Mesendoderm (in vitro differentiated cells): Measurements from ENCODE around the gene ANGPT4.
A peak's percentile ranks its signal among the peaks of the same experiment; 100 is the strongest.

ENCODE experiments used
- DNase-seq: peaks from one replicate; pipeline ENCODE4 v3.0.0; 2013
- H2AK5ac ChIP-seq: 2 replicates; pipeline ENCODE4 v1.6.1; 2013; ENCODE audit warnings: low read length, inconsistent platforms
- H2BK120ac ChIP-seq: 2 replicates; pipeline ENCODE4 v1.6.1; 2013; ENCODE audit warnings: low read depth, mild to moderate bottlenecking, low read length, moderate library complexity, mixed read lengths
- H2BK15ac ChIP-seq: replicated peaks from 2 replicates; pipeline ENCODE4 v1.6.1; 2013; ENCODE audit warnings: low read depth, mild to moderate bottlenecking, moderate library complexity
- H2BK5ac ChIP-seq: 2 replicates; pipeline ENCODE4 v1.6.1; 2013; ENCODE audit warnings: low read length, inconsistent platforms
- H3K18ac ChIP-seq: 2 replicates; pipeline ENCODE4 v1.6.1; 2013; ENCODE audit warnings: mild to moderate bottlenecking, low read length, mixed read lengths
- H3K23ac ChIP-seq: one replicate; pipeline ENCODE4 v1.6.1; 2013; ENCODE audit warnings: low read length
- H3K27ac ChIP-seq: 2 replicates; pipeline ENCODE4 v1.5.1; 2013; ENCODE audit warnings: low read depth, mild to moderate bottlenecking, inconsistent platforms, low read length, moderate library complexity
- H3K27me3 ChIP-seq: 2 replicates; pipeline ENCODE4 v1.6.1; 2013; ENCODE audit warnings: low read length, control low read depth, mild to moderate bottlenecking, inconsistent platforms; ENCODE audit not compliant: insufficient read depth, poor library complexity
- H3K36me3 ChIP-seq: 2 replicates; pipeline ENCODE4 v1.6.1; 2013; ENCODE audit warnings: low read length, inconsistent platforms; ENCODE audit not compliant: control insufficient read depth, insufficient read depth
- H3K4ac ChIP-seq: one replicate; pipeline ENCODE4 v1.6.1; 2013; ENCODE audit warnings: low read depth, mild to moderate bottlenecking, low read length, moderate library complexity
- H3K4me1 ChIP-seq: 2 replicates; pipeline ENCODE4 v1.6.1; 2013; ENCODE audit warnings: low read depth, low read length, inconsistent platforms; ENCODE audit not compliant: control insufficient read depth
- H3K4me2 ChIP-seq: 2 replicates; pipeline ENCODE4 v1.6.1; 2013; ENCODE audit warnings: low read length
- H3K4me3 ChIP-seq: 2 replicates; pipeline ENCODE4 v1.5.1; 2013; ENCODE audit warnings: mild to moderate bottlenecking, low read length
- H3K56ac ChIP-seq: one replicate; pipeline ENCODE4 v1.6.1; 2013; ENCODE audit warnings: low read length
- H3K79me1 ChIP-seq: 2 replicates; pipeline ENCODE4 v1.6.1; 2013; ENCODE audit warnings: low read length, inconsistent platforms
- H3K79me2 ChIP-seq: 2 replicates; pipeline ENCODE4 v1.6.1; 2013; ENCODE audit warnings: mild to moderate bottlenecking, low read length; ENCODE audit not compliant: control insufficient read depth, insufficient read depth
- H3K9ac ChIP-seq: 2 replicates; pipeline ENCODE4 v1.6.1; 2013; ENCODE audit warnings: low read length, inconsistent platforms
- H4K5ac ChIP-seq: one replicate; pipeline ENCODE4 v1.6.1; 2013; ENCODE audit warnings: low read length
- H4K8ac ChIP-seq: one replicate; pipeline ENCODE4 v1.6.1; 2013; ENCODE audit warnings: low read depth, mild to moderate bottlenecking, control low read depth, low read length, moderate library complexity
- WGBS: extraction: QIAGEN DNeasy Blood & Tissue Kit; methylation state at CpG from one replicate; pipeline ENCODE4 v1.1.7; 2013; ENCODE audit warnings: low lambda C conversion rate, missing lambda C conversion rate; ENCODE audit not compliant: insufficient coverage; ENCODE audit errors: extremely low coverage; 5-methylcytosine and 5-hydroxymethylcytosine counted together

ANGPT4 gene

DNA sequence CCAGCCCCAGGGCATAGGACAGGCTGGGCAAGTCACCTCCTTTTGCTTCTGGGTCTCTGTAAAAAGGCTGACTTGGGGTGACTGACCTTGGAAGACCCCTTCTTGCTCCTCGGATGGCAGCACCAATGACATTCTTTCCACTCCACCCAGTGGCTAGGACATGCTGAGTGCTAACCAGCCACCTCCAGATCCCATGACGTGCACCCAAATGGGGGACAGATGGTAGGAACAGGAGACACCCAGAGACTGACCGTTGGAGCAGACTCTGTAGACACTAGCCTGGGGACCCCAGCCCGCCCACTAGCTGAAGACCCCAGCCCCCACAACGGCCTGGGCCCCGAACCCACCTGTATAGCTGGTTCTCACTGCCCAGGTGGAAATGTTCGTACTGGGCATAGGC lies 38.3 kb downstream of the ANGPT4 start:
- Histone ChIP-seq H3K23ac (no peak overlapping the region), H2AK5ac (no peak overlapping the region), H3K4me3 (no peak overlapping the region), H4K8ac (no peak overlapping the region), H3K4me1 (no peaks in the 10 kb centered on the region), H3K79me2 (no peaks in the 10 kb centered on the region), H2BK5ac (no peak overlapping the region), H3K18ac (no peak overlapping the region), H3K9ac (no peak overlapping the region), H3K27me3 (no peaks in the 10 kb centered on the region), H3K36me3 (no peaks in the 10 kb centered on the region), H2BK120ac (no peak overlapping the region), H3K4ac (no peak overlapping the region), H2BK15ac (no peak overlapping the region), H3K79me1 (no peaks in the 10 kb centered on the region), H3K4me2 (no peak overlapping the region), H3K56ac (no peak overlapping the region), H3K27ac (no peak overlapping the region), H4K5ac (no peak overlapping the region)
- WGBS, result no CpG with 5 or more reads among the region's 7 CpGs
- DNase-seq, result no peak

DNA sequence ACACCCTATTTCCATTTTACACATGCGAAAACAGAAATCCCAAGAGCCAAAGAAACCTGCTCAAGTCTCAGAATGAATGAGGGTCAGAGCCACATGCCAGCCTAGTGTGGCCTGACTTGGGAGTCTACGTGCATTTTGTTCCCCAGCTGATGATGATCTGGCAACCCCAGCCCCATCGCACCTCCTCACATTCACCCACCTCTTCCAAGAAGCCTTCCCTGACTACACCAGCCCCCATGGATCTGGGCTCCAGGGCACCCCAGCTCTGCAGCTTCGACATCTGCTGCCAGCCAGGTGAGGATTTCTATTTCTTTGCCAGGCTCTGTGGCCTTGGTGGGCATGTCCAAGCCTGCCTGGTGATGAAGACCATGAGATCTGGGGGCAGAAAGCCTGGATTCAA lies 41.0 kb downstream of the ANGPT4 start:
- Histone ChIP-seq H3K9ac (no peak overlapping the region), H3K79me2 (no peaks in the 10 kb centered on the region), H3K4me1 (no peaks in the 10 kb centered on the region), H3K4me3 (no peak overlapping the region), H3K56ac (no peak overlapping the region), H3K79me1 (no peaks in the 10 kb centered on the region), H3K18ac (no peak overlapping the region), H2BK15ac (no peak overlapping the region), H3K36me3 (no peaks in the 10 kb centered on the region), H3K27ac (no peak overlapping the region), H3K4me2 (no peak overlapping the region), H2BK120ac (no peak overlapping the region), H2BK5ac (no peak overlapping the region), H3K27me3 (no peaks in the 10 kb centered on the region), H4K5ac (no peak overlapping the region), H3K4ac (no peak overlapping the region), H2AK5ac (no peak overlapping the region), H3K23ac (no peak overlapping the region), H4K8ac (no peak overlapping the region)
- no CpG with 5 or more reads among the region's 4 CpGs for whole genome bisulfite sequencing
- DNase-seq, result no peak

DNA sequence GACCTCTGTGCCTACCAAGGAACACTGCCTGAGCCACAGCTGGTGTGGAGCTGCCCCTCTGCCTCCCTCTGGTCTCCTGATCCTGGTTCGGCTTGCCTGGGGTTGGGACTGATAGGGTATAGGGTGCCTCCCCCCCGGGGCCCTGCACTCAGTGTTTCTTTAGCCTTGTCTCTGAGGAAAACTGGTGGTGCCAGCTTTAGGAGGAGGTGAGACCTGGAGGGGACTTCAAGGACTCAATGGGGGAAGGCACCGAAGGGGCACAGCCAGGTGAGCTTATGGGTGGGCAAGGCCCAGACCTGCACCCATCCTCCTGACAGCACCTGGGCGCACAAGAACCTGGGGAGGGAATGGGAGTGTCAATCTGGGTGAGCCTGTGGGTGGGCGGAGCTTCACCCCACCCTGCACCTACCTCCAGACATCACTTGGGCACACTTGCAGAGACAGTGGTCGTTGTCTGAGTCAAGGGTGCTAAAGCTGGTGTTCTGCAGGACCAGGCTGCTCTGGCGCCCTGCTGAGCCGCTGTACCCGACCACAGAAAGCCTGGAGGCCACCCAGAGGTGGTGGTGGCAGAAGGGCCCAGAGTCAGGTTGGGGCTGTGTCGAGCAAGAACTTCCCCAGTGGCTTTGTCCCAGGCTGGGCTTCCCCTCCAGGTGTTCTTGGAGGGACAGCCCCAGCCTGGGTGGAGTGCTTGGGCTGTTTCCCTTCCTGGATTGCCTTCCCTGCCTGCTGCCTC lies 42.1 kb downstream of the ANGPT4 start:
- Histone ChIP-seq H3K4me3 (no peak overlapping the region), H3K56ac (no peak overlapping the region), H3K27ac (no peak overlapping the region), H3K27me3 (no peaks in the 10 kb centered on the region), H3K23ac (no peak overlapping the region), H3K79me2 (no peaks in the 10 kb centered on the region), H3K4me2 (no peak overlapping the region), H4K5ac (no peak overlapping the region), H3K9ac (no peak overlapping the region), H2BK15ac (no peak overlapping the region), H2BK5ac (no peak overlapping the region), H3K18ac (no peak overlapping the region), H3K4me1 (no peaks in the 10 kb centered on the region), H3K4ac (no peak overlapping the region), H3K36me3 (no peaks in the 10 kb centered on the region), H4K8ac (no peak overlapping the region), H2BK120ac (no peak overlapping the region), H3K79me1 (no peaks in the 10 kb centered on the region), H2AK5ac (no peak overlapping the region)
- no CpG with 5 or more reads among the region's 10 CpGs for WGBS
- no peak for DNase-seq

DNA sequence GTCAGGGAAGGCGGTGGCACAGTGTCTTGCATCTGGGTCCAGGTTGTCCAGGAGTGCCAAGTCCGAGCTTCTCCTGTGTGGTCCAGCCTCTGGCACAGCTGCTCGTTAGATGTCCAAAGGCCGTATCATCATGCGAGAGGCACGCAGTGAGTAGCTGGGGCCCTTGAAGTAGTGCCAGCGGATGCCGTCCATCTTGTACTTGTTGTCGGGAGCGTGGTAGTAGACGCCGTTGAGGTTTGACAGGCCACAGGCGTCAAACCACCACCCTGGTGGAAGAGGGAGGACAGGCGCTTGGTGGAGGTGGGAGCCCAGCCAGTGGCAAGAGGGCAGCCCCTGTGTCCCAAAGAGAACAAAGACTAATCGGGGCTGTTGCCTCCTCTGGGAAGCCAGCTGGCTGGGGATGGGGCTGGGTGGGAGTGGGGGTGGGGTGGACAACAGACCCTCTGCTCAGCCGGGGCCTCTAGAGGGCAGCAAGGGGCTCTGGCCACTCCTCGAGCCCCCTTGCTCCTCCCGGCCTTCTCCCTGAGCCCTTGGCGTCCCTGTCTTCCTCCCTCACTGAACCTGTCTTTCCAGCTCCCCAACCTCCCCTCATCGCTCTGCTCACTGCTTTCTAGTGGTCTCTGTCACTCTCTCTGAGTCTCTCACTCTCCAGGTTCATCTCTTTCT lies 43.1 kb downstream of the ANGPT4 start:
- Histone ChIP-seq H4K5ac (no peak overlapping the region), H4K8ac (no peak overlapping the region), H2AK5ac (no peak overlapping the region), H2BK120ac (no peak overlapping the region), H3K79me2 (no peaks in the 10 kb centered on the region), H3K23ac (no peak overlapping the region), H3K27ac (no peak overlapping the region), H2BK15ac (no peak overlapping the region), H3K4ac (no peak overlapping the region), H3K9ac (no peak overlapping the region), H3K4me2 (no peak overlapping the region), H3K4me3 (no peak overlapping the region), H3K79me1 (no peaks in the 10 kb centered on the region), H3K56ac (no peak overlapping the region), H2BK5ac (no peak overlapping the region), H3K36me3 (no peaks in the 10 kb centered on the region), H3K4me1 (no peaks in the 10 kb centered on the region), H3K18ac (no peak overlapping the region), H3K27me3 (no peaks in the 10 kb centered on the region)
- DNase-seq, result peak; percentile 64
- no CpG with 5 or more reads among the region's 20 CpGs for WGBS

DNA sequence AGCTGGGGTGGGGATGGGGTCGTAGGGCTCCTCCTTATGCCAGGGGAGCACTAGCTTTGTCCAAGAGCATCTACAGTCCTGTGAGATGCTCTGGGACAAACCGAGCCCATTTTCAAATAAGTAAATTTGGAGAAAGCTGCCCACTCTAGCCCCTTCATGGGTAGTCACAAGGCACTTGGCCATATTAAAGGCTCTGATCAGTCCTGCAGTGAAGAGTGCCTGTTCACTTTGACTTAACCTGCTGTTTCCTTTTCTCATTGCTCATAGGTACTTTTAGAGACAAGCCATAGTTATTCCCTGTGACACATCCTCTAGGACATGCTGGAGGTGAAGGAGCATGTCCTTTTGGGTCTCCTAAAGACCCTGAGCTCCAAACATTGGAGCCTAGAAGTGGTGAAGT lies 44.2 kb downstream of the ANGPT4 start:
- Histone ChIP-seq H3K9ac (no peak overlapping the region), H3K4me3 (no peak overlapping the region), H3K18ac (no peak overlapping the region), H3K36me3 (no peaks in the 10 kb centered on the region), H3K4me2 (no peak overlapping the region), H3K27me3 (no peaks in the 10 kb centered on the region), H3K79me2 (no peaks in the 10 kb centered on the region), H2BK5ac (no peak overlapping the region), H2AK5ac (no peak overlapping the region), H4K5ac (no peak overlapping the region), H2BK120ac (no peak overlapping the region), H2BK15ac (no peak overlapping the region), H3K56ac (no peak overlapping the region), H3K27ac (no peak overlapping the region), H4K8ac (no peak overlapping the region), H3K79me1 (no peaks in the 10 kb centered on the region), H3K4ac (no peak overlapping the region), H3K4me1 (no peaks in the 10 kb centered on the region), H3K23ac (no peak overlapping the region)
- WGBS, result no CpG with 5 or more reads among the region's 2 CpGs
- no peak for DNase-seq

DNA sequence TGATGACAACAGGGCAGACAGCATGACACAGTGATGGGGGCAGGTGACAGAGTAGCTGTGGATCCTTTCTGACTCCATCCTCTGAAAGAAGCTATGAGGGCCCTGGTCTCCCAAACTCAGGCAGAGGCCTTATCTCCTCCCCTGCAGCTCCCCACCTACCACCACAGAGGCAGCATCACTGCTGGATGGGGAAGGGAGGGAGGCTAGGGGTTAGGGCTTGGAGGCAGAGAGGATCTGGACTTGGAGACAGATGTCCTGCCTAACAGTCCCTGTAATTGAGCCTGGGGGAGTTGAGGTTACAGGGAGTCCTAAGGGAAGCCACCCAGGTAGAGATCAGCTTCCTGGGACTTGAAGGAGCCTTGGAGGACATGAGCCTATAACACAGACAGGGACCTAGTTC lies 44.7 kb downstream of the ANGPT4 start:
- Histone ChIP-seq H3K27me3 (no peaks in the 10 kb centered on the region), H3K4me3 (no peak overlapping the region), H2BK120ac (no peak overlapping the region), H3K9ac (no peak overlapping the region), H3K18ac (no peak overlapping the region), H3K23ac (no peak overlapping the region), H3K4me2 (no peak overlapping the region), H3K4me1 (no peaks in the 10 kb centered on the region), H2AK5ac (no peak overlapping the region), H3K36me3 (no peaks in the 10 kb centered on the region), H3K27ac (no peak overlapping the region), H3K79me2 (no peaks in the 10 kb centered on the region), H2BK15ac (no peak overlapping the region), H3K79me1 (no peaks in the 10 kb centered on the region), H4K8ac (no peak overlapping the region), H2BK5ac (no peak overlapping the region), H3K56ac (no peak overlapping the region), H3K4ac (no peak overlapping the region), H4K5ac (no peak overlapping the region)
- no peak for DNase-seq
